ENCODE data around the gene RIMKLB.
"Not testable (repeated sequence)": the region's sequence is repeated elsewhere in the genome, so short reads cannot be mapped to it uniquely, and the experiment has no call there.

Gene RIMKLB

GRCh38 chr12:8779862-8780261 lies 82.1 kb downstream of the RIMKLB start:
- DNase-seq, result peak; percentile 1

- DNase-seq, result peak; percentile 1
Measured at GRCh38 chr12:8780389-8780788, 82.6 kb downstream of the RIMKLB start.

GRCh38 chr12:8781381-8782127 lies 83.8 kb downstream of the RIMKLB start:
- DNase-seq, result no peak

- no peak for DNase-seq
Measured at GRCh38 chr12:8784290-8784888, 86.6 kb downstream of the RIMKLB start.

- DNase-seq, result no peak
Measured at GRCh38 chr12:8785499-8785898, 87.7 kb downstream of the RIMKLB start.

GRCh38 chr12:8787206-8787605 lies 89.4 kb downstream of the RIMKLB start:
- not testable (repeated sequence) for DNase-seq

GRCh38 chr12:8788706-8789105 lies 90.9 kb downstream of the RIMKLB start:
- DNase-seq, result not testable (repeated sequence)

GRCh38 chr12:8789341-8790013 lies 91.7 kb downstream of the RIMKLB start:
- not testable (repeated sequence) for DNase-seq

- DNase-seq, result not testable (repeated sequence)
Measured at GRCh38 chr12:8793226-8793625, 95.4 kb downstream of the RIMKLB start.

GRCh38 chr12:8794611-8795010 lies 96.8 kb downstream of the RIMKLB start:
- DNase-seq, result not testable (repeated sequence)

- DNase-seq, result no peak
Measured at GRCh38 chr12:8796831-8797626, 99.2 kb downstream of the RIMKLB start.

- DNase-seq, result not testable (repeated sequence)
Measured at GRCh38 chr12:8801213-8801612, 103.4 kb downstream of the RIMKLB start.

GRCh38 chr12:8804833-8805232 lies 107.0 kb downstream of the RIMKLB start:
- DNase-seq, result not testable (repeated sequence)

- DNase-seq, result not testable (repeated sequence)
Measured at GRCh38 chr12:8805487-8805886, 107.7 kb downstream of the RIMKLB start.

- DNase-seq, result not testable (repeated sequence)
Measured at GRCh38 chr12:8807084-8807483, 109.3 kb downstream of the RIMKLB start.

GRCh38 chr12:8810112-8810511 lies 112.3 kb downstream of the RIMKLB start:
- DNase-seq, result not testable (repeated sequence)

GRCh38 chr12:8813572-8814357 lies 116.0 kb downstream of the RIMKLB start:
- no peak for DNase-seq

GRCh38 chr12:8816448-8817050 lies 118.8 kb downstream of the RIMKLB start:
- no peak for DNase-seq

- no peak for DNase-seq
Measured at GRCh38 chr12:8817856-8818255, 120.1 kb downstream of the RIMKLB start.

GRCh38 chr12:8818526-8818925 lies 120.7 kb downstream of the RIMKLB start:
- DNase-seq, result no peak

- no peak for DNase-seq
Measured at GRCh38 chr12:8819666-8819980, 121.8 kb downstream of the RIMKLB start.

All from NCI-H69 (cell line).